Activated CD8-positive, alpha-beta T cell treated with anti-CD3 and anti-CD28 coated beads for 36 hours (primary cell): Measurements from ENCODE around the gene DEFB131B. TPM values are rescaled to one million over a fixed set of nuclear protein-coding genes. Genes with fewer than 3 reads are reported as not detected.
A peak's percentile ranks its signal among the peaks of the same experiment; 100 is the strongest.

Source experiments
- ATAC-seq: fragments of 200-7000 bp; cut with Tn5 transposase; one replicate; pipeline ENCODE4 v1.10.0; 2021; ENCODE audit warnings: mild to moderate bottlenecking, moderate library complexity
- CTCF ChIA-PET: fragments of 350-600 bp; sonication (Branson Sonifier 250); formaldehyde crosslinking; loops from one replicate; lab custom pipeline; 2021; ENCODE audit warnings: antibody characterized with exemption; lab: Charles Lee
- POLR2A ChIA-PET: fragments of 350-600 bp; sonication (Branson Sonifier 250); formaldehyde crosslinking; loops from one replicate; lab custom pipeline; 2021; ENCODE audit warnings: antibody characterized with exemption; lab: Charles Lee
- DNase-seq: peaks from one replicate; pipeline ENCODE4 v3.0.0-alpha.2; 2020
- H3K27ac Mint-ChIP-seq: one replicate; pipeline ENCODE4 v1.8.0; 2021; ENCODE audit warnings: mild to moderate bottlenecking, mixed read lengths
- H3K27me3 Mint-ChIP-seq: one replicate; pipeline ENCODE4 v1.8.0; 2021; ENCODE audit warnings: mixed read lengths
- H3K36me3 Mint-ChIP-seq: one replicate; pipeline ENCODE4 v1.8.0; 2021; ENCODE audit warnings: low read depth, mixed read lengths
- H3K4me1 Mint-ChIP-seq: one replicate; pipeline ENCODE4 v1.8.0; 2021; ENCODE audit warnings: low read depth, mixed read lengths
- H3K4me3 Mint-ChIP-seq: one replicate; pipeline ENCODE4 v1.8.0; 2021; ENCODE audit warnings: mild to moderate bottlenecking, moderate library complexity, mixed read lengths
- H3K9me3 Mint-ChIP-seq: one replicate; pipeline ENCODE4 v1.8.0; 2021; ENCODE audit warnings: mixed read lengths
- CTCF ChIP-seq: fragments of 200-600 bp; IDR thresholded peaks from one replicate; pipeline ENCODE4 v1.8.0; 2022; ENCODE audit warnings: antibody characterized with exemption, mild to moderate bottlenecking
- intact Hi-C: fragments of 100-400 bp; cut with micrococcal nuclease; formaldehyde crosslinking; loops from one replicate; pipeline ENCODE4 v1.10.0; 2022
- total RNA-seq, 2 experiments: library from RNA; stranded (reverse); gene quantifications; one replicate each; pipeline ENCODE4 v1.2.3, GENCODE V29; 2021

The DEFB131B gene
- total RNA-seq, 2 experiments from 2014 or later: not detected

GRCh38 chr11:71928737-71929443 is 50.6 kb downstream of the DEFB131B start, which contains the start of gene RNF121:
Gene RNF121 (plus strand): TSS chr11:71929046. CDS start chr11:71929062, 16 bp downstream.
- ChIA-PET CTCF (interaction anchor here (0.9 to 2.2 kb wide), 8 partner anchors 17 to 502 kb away, joined by 3 to 7 read pairs (median 4); no protein-coding TSS in a partner anchor), POLR2A (interaction anchor here (0.7 to 2.5 kb wide), 16 partner anchors 10 to 295 kb away, joined by 3 to 16 read pairs (median 4); partner anchors contain the start of genes ANAPC15 and TOMT)
- peak; percentile 100 for DNase-seq
- ATAC-seq: peak; percentile 88
- H3K27me3 Mint-ChIP-seq: no peaks in the 10 kb centered on the region
- H3K4me3 Mint-ChIP-seq: peak within 1 kb of the TSS; percentile 95
- H3K36me3 Mint-ChIP-seq: peaks cover 16% of the 10 kb centered on the region
- TF ChIP-seq CTCF: no peak
- peaks cover 44% of the 10 kb centered on the region for H3K4me1 Mint-ChIP-seq
- H3K27ac Mint-ChIP-seq: peak within 1 kb of the TSS; percentile 99
- H3K9me3 Mint-ChIP-seq: no peaks in the 10 kb centered on the region
- intact Hi-C loops: no loop called here

GRCh38 chr11:71929491-71929890 is 51.2 kb downstream of the DEFB131B start:
- POLR2A ChIA-PET: interaction anchor here (0.7 to 2.5 kb wide), 8 partner anchors 10 to 294 kb away, joined by 3 to 16 read pairs (median 4); partner anchors contain the start of gene ANAPC15

GRCh38 chr11:71930556-71931244 is 52.4 kb downstream of the DEFB131B start:
- Mint-ChIP-seq H3K4me1 (peaks cover 53% of the 10 kb centered on the region), H3K9me3 (no peaks in the 10 kb centered on the region), H3K27ac (peak overlapping the region; percentile 66), H3K36me3 (peaks cover 12% of the 10 kb centered on the region), H3K4me3 (peak overlapping the region; percentile 95), H3K27me3 (no peaks in the 10 kb centered on the region)
- DNase-seq: peak; percentile 10
- intact Hi-C loops: no loop called here
- ATAC-seq: no peak
- POLR2A ChIA-PET: no interaction called here
- TF ChIP-seq CTCF: no peak
- CTCF ChIA-PET: interaction anchor here (1.0 to 2.4 kb wide), 3 partner anchors 11 to 95 kb away, joined by 3 to 10 read pairs (median 3); no protein-coding TSS in a partner anchor

More at GRCh38 chr11:71929491-71929890, 51.2 kb downstream of the DEFB131B start:
- H3K4me1 Mint-ChIP-seq: peaks cover 50% of the 10 kb centered on the region
- TF ChIP-seq CTCF: no peak
- peaks cover 16% of the 10 kb centered on the region for H3K36me3 Mint-ChIP-seq
- no peak for ATAC-seq
- CTCF ChIA-PET: interaction anchor here (1.0 to 2.2 kb wide), 4 partner anchors 115 to 502 kb away, joined by 3 to 7 read pairs (median 4); no protein-coding TSS in a partner anchor
- intact Hi-C loops: no loop called here
- peak overlapping the region; percentile 95 for H3K4me3 Mint-ChIP-seq
- H3K9me3 Mint-ChIP-seq: no peaks in the 10 kb centered on the region
- DNase-seq: no peak
- H3K27ac Mint-ChIP-seq: peak overlapping the region; percentile 99
- H3K27me3 Mint-ChIP-seq: no peaks in the 10 kb centered on the region

GRCh38 chr11:71931245-71931602 is 53.0 kb downstream of the DEFB131B start:
- intact Hi-C loops: no loop called here
- H3K27me3 Mint-ChIP-seq: no peaks in the 10 kb centered on the region
- peak overlapping the region; percentile 95 for H3K4me3 Mint-ChIP-seq
- peaks cover 53% of the 10 kb centered on the region for H3K4me1 Mint-ChIP-seq
- H3K36me3 Mint-ChIP-seq: peaks cover 11% of the 10 kb centered on the region
- ATAC-seq: no peak
- DNase-seq: no peak
- no peaks in the 10 kb centered on the region for H3K9me3 Mint-ChIP-seq
- ChIA-PET POLR2A (no interaction called here), CTCF (interaction anchor here (1.0 to 2.4 kb wide), 3 partner anchors 11 to 94 kb away, joined by 3 to 10 read pairs (median 3); no protein-coding TSS in a partner anchor)
- H3K27ac Mint-ChIP-seq: peak overlapping the region; percentile 27
- TF ChIP-seq CTCF: no peak
